NCI-H1436 (cell line): ENCODE data around the gene PDK3.

Experiments
- DNase-seq: peaks from one replicate; lab custom pipeline; 2025; lab: John Stamatoyannopoulos, UW

Gene PDK3

GRCh38 chrX:24553011-24553410 is 87.9 kb downstream of the PDK3 start:
- no peak for DNase-seq

DNA sequence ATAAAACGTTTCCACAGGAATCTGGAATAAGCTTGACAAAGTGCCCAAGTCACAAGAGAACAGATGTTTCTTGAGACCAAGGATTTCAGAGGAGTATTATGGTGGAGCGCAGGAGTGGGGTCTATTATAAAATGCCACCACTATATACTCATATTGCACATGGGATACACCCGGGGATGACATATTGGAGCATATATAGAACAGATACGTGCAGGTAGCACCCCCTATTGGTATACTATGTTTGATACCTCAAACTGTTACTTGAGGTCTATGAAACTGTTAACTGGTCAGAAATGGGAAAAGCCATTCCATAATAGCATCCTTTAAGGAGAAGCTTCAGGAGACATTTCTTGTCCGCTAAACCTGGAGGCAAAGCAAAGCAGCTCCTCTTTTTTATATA is 96.0 kb downstream of the PDK3 start:
- DNase-seq, result no peak

DNA sequence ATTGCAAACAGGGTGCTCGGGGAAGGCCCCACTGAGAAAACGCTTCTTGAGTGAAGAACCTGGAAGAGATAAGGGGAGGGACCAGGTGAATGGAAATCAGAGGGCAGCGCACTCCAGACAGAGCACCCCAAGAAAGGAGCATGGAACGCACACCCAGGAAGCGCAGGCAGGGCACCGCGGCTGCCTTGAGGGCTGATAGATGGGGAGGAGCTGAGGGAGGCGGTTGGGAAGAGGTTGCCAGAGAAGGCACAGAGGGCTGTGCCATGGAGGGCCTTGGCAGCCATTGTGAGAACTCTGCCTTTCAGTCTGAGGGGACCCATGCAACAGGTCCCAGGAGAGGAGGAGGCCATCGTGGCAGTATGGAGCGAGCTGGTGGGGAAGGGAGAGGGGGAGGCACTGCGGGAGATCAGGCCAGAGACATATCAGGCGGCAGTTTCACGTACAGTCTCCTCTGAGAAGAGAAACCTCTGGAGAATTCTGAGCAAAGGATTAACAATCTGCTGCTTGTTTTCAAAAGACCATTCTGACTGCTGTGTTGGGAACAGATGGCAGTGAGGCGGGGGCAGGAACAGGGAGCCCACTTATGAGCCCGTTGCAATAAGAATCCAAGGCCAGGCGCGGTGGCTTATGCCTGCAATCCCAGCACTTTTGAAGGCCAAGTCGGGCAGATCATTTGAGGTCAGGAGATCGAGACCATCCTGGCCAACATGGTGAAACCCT is 98.4 kb downstream of the PDK3 start:
- no peak for DNase-seq

- no peak for DNase-seq
These were observed 101.2 kb downstream of the PDK3 start for GRCh38 chrX:24566240-24566639.

GRCh38 chrX:24567169-24567568 is 102.1 kb downstream of the PDK3 start:
- no peak for DNase-seq

- DNase-seq, result no peak
These were observed 109.7 kb downstream of the PDK3 start for GRCh38 chrX:24574743-24575142.

GRCh38 chrX:24575496-24575895 is 110.4 kb downstream of the PDK3 start:
- DNase-seq, result no peak

GRCh38 chrX:24577091-24577490 is 112.0 kb downstream of the PDK3 start:
- DNase-seq, result no peak
